Neural progenitor cell (in vitro differentiated cells): ENCODE measurements around the gene UBE2M.

Source experiments
- EZH2 ChIP-seq: fragments of 200-600 bp; sonication (generic); IDR thresholded peaks from 2 replicates; pipeline ENCODE4 v1.6.1; 2017; ENCODE audit warnings: antibody characterized with exemption, mild to moderate bottlenecking, moderate library complexity
- EZH2phosphoT487 ChIP-seq: fragments of 200-600 bp; sonication (generic); IDR thresholded peaks from 2 replicates; pipeline ENCODE4 v1.6.1; 2017; ENCODE audit warnings: antibody characterized with exemption
- TF ChIP-seq, protein P1 (sequence below): fragments of 200-600 bp; sonication (generic); IDR thresholded peaks from 2 replicates; pipeline ENCODE4 v1.5.1; 2017; ENCODE audit warnings: antibody characterized with exemption, mild to moderate bottlenecking

DNA sequence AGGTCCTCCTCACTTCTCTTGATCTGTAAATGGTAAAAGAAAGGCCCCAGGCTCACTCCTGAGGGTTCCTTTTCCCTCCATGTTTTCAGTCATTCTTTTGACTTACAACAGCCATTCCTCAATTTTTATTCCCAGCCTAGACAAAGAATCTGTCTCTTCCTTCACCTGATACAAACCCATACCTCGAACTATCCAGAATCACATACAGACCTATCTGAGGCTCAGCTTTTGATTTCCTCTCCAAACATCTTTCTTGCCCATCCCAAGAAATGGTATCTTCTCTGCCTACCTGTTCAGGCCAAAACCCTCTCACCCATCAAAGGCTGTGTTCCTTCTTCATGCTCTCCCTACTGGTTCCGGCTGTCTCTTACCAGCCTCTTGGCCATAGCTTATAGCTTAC is 5.8 kb downstream of the UBE2M start:
- TF ChIP-seq, protein P1, sequence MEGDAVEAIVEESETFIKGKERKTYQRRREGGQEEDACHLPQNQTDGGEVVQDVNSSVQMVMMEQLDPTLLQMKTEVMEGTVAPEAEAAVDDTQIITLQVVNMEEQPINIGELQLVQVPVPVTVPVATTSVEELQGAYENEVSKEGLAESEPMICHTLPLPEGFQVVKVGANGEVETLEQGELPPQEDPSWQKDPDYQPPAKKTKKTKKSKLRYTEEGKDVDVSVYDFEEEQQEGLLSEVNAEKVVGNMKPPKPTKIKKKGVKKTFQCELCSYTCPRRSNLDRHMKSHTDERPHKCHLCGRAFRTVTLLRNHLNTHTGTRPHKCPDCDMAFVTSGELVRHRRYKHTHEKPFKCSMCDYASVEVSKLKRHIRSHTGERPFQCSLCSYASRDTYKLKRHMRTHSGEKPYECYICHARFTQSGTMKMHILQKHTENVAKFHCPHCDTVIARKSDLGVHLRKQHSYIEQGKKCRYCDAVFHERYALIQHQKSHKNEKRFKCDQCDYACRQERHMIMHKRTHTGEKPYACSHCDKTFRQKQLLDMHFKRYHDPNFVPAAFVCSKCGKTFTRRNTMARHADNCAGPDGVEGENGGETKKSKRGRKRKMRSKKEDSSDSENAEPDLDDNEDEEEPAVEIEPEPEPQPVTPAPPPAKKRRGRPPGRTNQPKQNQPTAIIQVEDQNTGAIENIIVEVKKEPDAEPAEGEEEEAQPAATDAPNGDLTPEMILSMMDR, result no peak
- TF ChIP-seq EZH2 (no peak), EZH2phosphoT487 (no peak)
